Liver (tissue), 9 donors: ENCODE data around the gene KDM3B. TPM values are rescaled to one million over a fixed set of nuclear protein-coding genes. Genes with fewer than 3 reads are reported as not detected.

ENCODE experiments used
- DNase-seq: peaks from one replicate; pipeline ENCODE4 v3.0.0-alpha.2; 2017; ENCODE audit warnings: low spot score
- H3K27ac ChIP-seq, 2 donors: one replicate each; pipeline ENCODE4 v1.7.0; 2013; ENCODE audit warnings: inconsistent platforms in 2 of 2, low read length in 2 of 2, control low read depth in 1 of 2, low read depth in 1 of 2, mild to moderate bottlenecking in 1 of 2
- H3K27me3 ChIP-seq, 4 donors: one replicate each; pipeline versions ENCODE4 v1.6.1 to v1.7.0; 2013; ENCODE audit warnings: low read length in 3 of 4, inconsistent platforms in 1 of 4, mild to moderate bottlenecking in 1 of 4, moderate library complexity in 1 of 4; ENCODE audit not compliant: control insufficient read depth in 4 of 4, insufficient read depth in 4 of 4
- H3K36me3 ChIP-seq, 4 donors: one replicate each; pipeline versions ENCODE4 v1.6.1 to v1.7.0; 2013; ENCODE audit warnings: low read length in 3 of 4, mild to moderate bottlenecking in 3 of 4, low read depth in 1 of 4, moderate library complexity in 1 of 4; ENCODE audit not compliant: control insufficient read depth in 4 of 4, insufficient read depth in 3 of 4
- H3K4me1 ChIP-seq, 4 donors: one replicate each; pipeline versions ENCODE4 v1.6.1 to v1.7.0; 2013; ENCODE audit warnings: low read length in 3 of 4, mild to moderate bottlenecking in 3 of 4, moderate library complexity in 1 of 4; ENCODE audit not compliant: control insufficient read depth in 4 of 4, insufficient read depth in 4 of 4
- H3K4me3 ChIP-seq, 3 donors: one replicate each; pipeline versions ENCODE4 v1.6.1 to v1.7.0; 2013; ENCODE audit warnings: low read length in 3 of 3, control low read depth in 1 of 3, low read depth in 1 of 3, mild to moderate bottlenecking in 1 of 3
- H3K9ac ChIP-seq, 2 donors: one replicate each; pipeline ENCODE4 v1.7.0; 2013; ENCODE audit warnings: low read length in 2 of 2, mild to moderate bottlenecking in 2 of 2, moderate library complexity in 2 of 2, control low read depth in 1 of 2, low read depth in 1 of 2
- H3K9me3 ChIP-seq, 4 donors: one replicate each; pipeline versions ENCODE4 v1.6.1 to v1.7.0; 2013; ENCODE audit warnings: low read length in 3 of 4; ENCODE audit not compliant: control insufficient read depth in 4 of 4
- ATF3 ChIP-seq: IDR thresholded peaks from 2 replicates; pipeline ENCODE4 v1.6.1; 2016; ENCODE audit warnings: antibody characterized with exemption
- EGR1 ChIP-seq, 2 donors: IDR thresholded peaks; 2 replicates each; pipeline ENCODE4 v1.6.1; 2016 to 2018; ENCODE audit warnings: antibody characterized with exemption in 2 of 2, low read depth in 2 of 2
- FOXA2 ChIP-seq: IDR thresholded peaks from 2 replicates; pipeline ENCODE4 v1.6.1; 2016; ENCODE audit warnings: antibody characterized with exemption
- HNF4A ChIP-seq, 2 donors: conservative IDR thresholded peaks; 2 replicates each; pipeline ENCODE4 v1.6.1; 2016; ENCODE audit warnings: antibody characterized with exemption in 2 of 2, mild to moderate bottlenecking in 2 of 2
- HNF4G ChIP-seq: IDR thresholded peaks from 2 replicates; pipeline ENCODE4 v1.6.1; 2016; ENCODE audit warnings: antibody characterized with exemption
- JUND ChIP-seq, 2 donors: IDR thresholded peaks; 2 replicates each; pipeline ENCODE4 v1.6.1; 2016; ENCODE audit warnings: antibody characterized with exemption in 2 of 2
- MAX ChIP-seq: IDR thresholded peaks from 2 replicates; pipeline ENCODE4 v1.6.1; 2016; ENCODE audit warnings: antibody characterized with exemption
- NR2F2 ChIP-seq: IDR thresholded peaks from 2 replicates; pipeline ENCODE4 v1.6.1; 2016; ENCODE audit warnings: antibody characterized with exemption
- RAD21 ChIP-seq, 2 donors: IDR thresholded peaks; 2 replicates each; pipeline ENCODE4 v1.6.1; 2016; ENCODE audit warnings: antibody characterized with exemption in 2 of 2, mild to moderate bottlenecking in 2 of 2
- REST ChIP-seq: IDR thresholded peaks from 2 replicates; pipeline ENCODE4 v1.6.1; 2016; ENCODE audit warnings: antibody characterized with exemption, mild to moderate bottlenecking
- RXRA ChIP-seq, 2 donors: IDR thresholded peaks; 2 replicates each; pipeline ENCODE4 v1.6.1; 2017 to 2018; ENCODE audit warnings: antibody characterized with exemption in 2 of 2, mild to moderate bottlenecking in 1 of 2
- SP1 ChIP-seq: IDR thresholded peaks from 2 replicates; pipeline ENCODE4 v1.6.1; 2018; ENCODE audit warnings: antibody characterized with exemption, mild to moderate bottlenecking
- TAF1 ChIP-seq: conservative IDR thresholded peaks from 2 replicates; pipeline ENCODE4 v1.6.1; 2016; ENCODE audit warnings: antibody characterized with exemption, mild to moderate bottlenecking
- YY1 ChIP-seq: IDR thresholded peaks from 2 replicates; pipeline ENCODE4 v1.6.1; 2016; ENCODE audit warnings: antibody characterized with exemption, mild to moderate bottlenecking
- WGBS: extraction: QIAGEN DNeasy Blood & Tissue Kit; methylation state at CpG from one replicate; pipeline ENCODE4 v1.1.7; 2013; 5-methylcytosine and 5-hydroxymethylcytosine counted together
- polyA plus RNA-seq, 2 donors: library from polyadenylated mRNA; stranded (reverse) in 1 of 2; unstranded in 1 of 2; fragments of 200-250 nt in 1 of 2; fragments of >200 nt in 1 of 2; fragmentation: Nextera tagmentation in 1 of 2; extraction: Ambion mirVana in 1 of 2; gene quantifications; one replicate each; pipeline versions ENCODE4 v1.2.1 to v1.2.3, GENCODE V29; 2013 to 2015
- total RNA-seq, 2 donors: library from RNA; depleted of rRNA; stranded (reverse); fragments of >200 nt; gene quantifications; one replicate each; pipeline ENCODE4 v1.2.3, GENCODE V29; 2014
- TF ChIP-seq, protein P1 (sequence below): IDR thresholded peaks from 2 replicates; pipeline ENCODE4 v1.6.1; 2016; ENCODE audit warnings: antibody characterized with exemption
- donor health status: healthy.
- donor health status: healthy.
- donor health status: healthy.
- donor health status: healthy.
- donor health status: healthy.

The KDM3B gene
- total and polyA plus RNA-seq, 4 donors: 6.8 to 39.6 (median 18.8) TPM

DNA sequence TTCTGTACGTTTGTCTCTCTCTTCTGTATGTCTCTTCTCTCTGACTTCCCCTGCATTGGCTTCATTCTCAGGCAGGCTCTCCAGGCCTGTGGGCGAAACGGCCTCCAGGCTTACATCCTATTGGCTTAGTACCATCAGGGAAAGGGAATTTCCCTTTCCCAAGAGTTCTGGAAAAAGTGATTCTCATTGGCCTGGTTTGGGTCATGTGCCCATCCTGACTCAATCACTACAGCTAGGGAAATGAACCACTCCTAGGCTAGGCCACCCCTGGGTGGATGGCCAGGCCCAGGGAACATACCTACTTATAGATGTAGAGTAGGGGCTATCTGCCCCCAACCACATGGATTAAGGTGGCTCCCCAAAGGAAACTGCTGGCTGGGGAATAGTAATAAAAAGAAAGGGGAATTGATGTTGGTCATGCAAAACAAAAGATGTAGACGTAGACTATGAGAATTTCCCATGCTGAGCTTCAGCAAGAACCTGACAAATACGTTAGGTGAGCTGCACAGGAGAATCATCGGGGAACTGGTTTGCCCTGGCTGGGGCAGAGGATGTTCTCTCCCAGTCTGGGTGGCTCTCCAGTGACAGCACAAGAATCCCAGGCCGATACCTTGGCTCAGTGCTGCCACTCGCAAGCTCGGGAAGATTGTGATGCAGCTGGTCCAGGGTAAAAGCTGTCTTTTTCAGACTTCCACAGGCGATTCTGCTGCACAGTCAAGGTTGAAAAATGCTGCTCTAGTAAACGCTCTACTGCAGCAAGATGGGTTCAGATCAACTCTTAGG, 109.0 kb downstream of the KDM3B start:
- DNase-seq: no peak

More for the DNA sequence above, 109.0 kb downstream of the KDM3B start:
- Histone ChIP-seq H3K4me1 (peaks cover 0 to 6% (median 5%) of the 10 kb centered on the region in 4 donors), H3K27me3 (no peaks in the 10 kb centered on the region), H3K4me3 (no peak overlapping the region), H3K36me3 (peaks cover 0 to 1% (median 0%) of the 10 kb centered on the region in 4 donors), H3K9ac (no peak overlapping the region), H3K27ac (no peak overlapping the region), H3K9me3 (no peaks in the 10 kb centered on the region)
- TF ChIP-seq NR2F2 (no peak), RXRA (IDR thresholded peaks at IDR 0.05) (no peak), HNF4A (conservative IDR thresholded peaks at IDR 0.05) (no peak), JUND (IDR thresholded peaks at IDR 0.05) (no peak), HNF4G (no peak), REST (no peak), EGR1 (IDR thresholded peaks at IDR 0.05; ENCODE audit: low read depth in 2 of 2) (no peak), ATF3 (no peak), TAF1 (no peak), YY1 (no peak), SP1 (no peak), RAD21 (IDR thresholded peaks at IDR 0.05) (no peak), FOXA2 (no peak), MAX (no peak)
- TF ChIP-seq, protein P1, sequence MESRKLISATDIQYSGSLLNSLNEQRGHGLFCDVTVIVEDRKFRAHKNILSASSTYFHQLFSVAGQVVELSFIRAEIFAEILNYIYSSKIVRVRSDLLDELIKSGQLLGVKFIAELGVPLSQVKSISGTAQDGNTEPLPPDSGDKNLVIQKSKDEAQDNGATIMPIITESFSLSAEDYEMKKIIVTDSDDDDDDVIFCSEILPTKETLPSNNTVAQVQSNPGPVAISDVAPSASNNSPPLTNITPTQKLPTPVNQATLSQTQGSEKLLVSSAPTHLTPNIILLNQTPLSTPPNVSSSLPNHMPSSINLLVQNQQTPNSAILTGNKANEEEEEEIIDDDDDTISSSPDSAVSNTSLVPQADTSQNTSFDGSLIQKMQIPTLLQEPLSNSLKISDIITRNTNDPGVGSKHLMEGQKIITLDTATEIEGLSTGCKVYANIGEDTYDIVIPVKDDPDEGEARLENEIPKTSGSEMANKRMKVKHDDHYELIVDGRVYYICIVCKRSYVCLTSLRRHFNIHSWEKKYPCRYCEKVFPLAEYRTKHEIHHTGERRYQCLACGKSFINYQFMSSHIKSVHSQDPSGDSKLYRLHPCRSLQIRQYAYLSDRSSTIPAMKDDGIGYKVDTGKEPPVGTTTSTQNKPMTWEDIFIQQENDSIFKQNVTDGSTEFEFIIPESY: no peak
- 86% methylated on average over 11 of the region's 11 CpGs for WGBS
